Measurements from ENCODE around the gene WDR53.

- TF ChIP-seq CTCF (IDR thresholded peaks at IDR 0.05) (no peak), POLR2AphosphoS5 (IDR thresholded peaks at IDR 0.05) (no peak)
Measured at GRCh38 chr3:196514350-196514716, 54.0 kb downstream of the WDR53 start.

All from transverse colon (tissue), 4 donors.